GF-D8 (cell line): ENCODE results near the gene GAS6.
"Not testable (repeated sequence)": the region's sequence is repeated elsewhere in the genome, so short reads cannot be mapped to it uniquely, and the experiment has no call there.

ENCODE experiments used
- DNase-seq: peaks from one replicate; lab custom pipeline; 2025; lab: John Stamatoyannopoulos, UW

GAS6 gene

GRCh38 chr13:113837560-113838355 lies 26.1 kb downstream of the GAS6 start:
- DNase-seq: no peak

GRCh38 chr13:113836768-113837559 lies 26.9 kb downstream of the GAS6 start:
- DNase-seq: no peak

- DNase-seq: no peak
Measured at GRCh38 chr13:113835461-113836270, 28.2 kb downstream of the GAS6 start.

GRCh38 chr13:113834496-113835200 lies 29.2 kb downstream of the GAS6 start:
- DNase-seq: no peak

GRCh38 chr13:113834006-113834405 lies 29.9 kb downstream of the GAS6 start:
- not testable (repeated sequence) for DNase-seq

- DNase-seq: no peak
Measured at GRCh38 chr13:113833111-113833830, 30.6 kb downstream of the GAS6 start.

GRCh38 chr13:113832631-113833030 lies 31.2 kb downstream of the GAS6 start:
- no peak for DNase-seq

- no peak for DNase-seq
Measured at GRCh38 chr13:113832205-113832604, 31.7 kb downstream of the GAS6 start.

- no peak for DNase-seq
Measured at GRCh38 chr13:113831061-113831460, 32.8 kb downstream of the GAS6 start.

- DNase-seq: not testable (repeated sequence)
Measured at GRCh38 chr13:113830426-113830950, 33.4 kb downstream of the GAS6 start.

- DNase-seq: no peak
Measured at GRCh38 chr13:113828282-113828825, 35.5 kb downstream of the GAS6 start.

- no peak for DNase-seq
Measured at GRCh38 chr13:113827021-113827420, 36.9 kb downstream of the GAS6 start.

- not testable (repeated sequence) for DNase-seq
Measured at GRCh38 chr13:113826446-113826845, 37.4 kb downstream of the GAS6 start.

- DNase-seq: no peak
Measured at GRCh38 chr13:113825841-113826240, 38.0 kb downstream of the GAS6 start.

GRCh38 chr13:113823771-113824170 lies 40.1 kb downstream of the GAS6 start:
- no peak for DNase-seq

GRCh38 chr13:113822956-113823744 lies 40.7 kb downstream of the GAS6 start:
- no peak for DNase-seq

GRCh38 chr13:113822266-113822665 lies 41.6 kb downstream of the GAS6 start:
- no peak for DNase-seq

GRCh38 chr13:113821847-113822246 lies 42.0 kb downstream of the GAS6 start:
- DNase-seq: no peak

GRCh38 chr13:113820813-113821651 lies 42.8 kb downstream of the GAS6 start:
- no peak for DNase-seq
